Endothelial cell (in vitro differentiated cells): ENCODE results near the gene SNX25. TPM values are rescaled to one million over a fixed set of nuclear protein-coding genes. Genes with fewer than 3 reads are reported as not detected.

Experiments
- DNase-seq: peaks from one replicate; pipeline ENCODE4 v3.0.0; 2021; ENCODE audit warnings: low spot score
- H3K27ac Mint-ChIP-seq: one replicate; pipeline ENCODE4 v1.8.0; 2021; ENCODE audit warnings: mixed read lengths, inconsistent platforms; ENCODE audit not compliant: unreplicated experiment
- H3K27me3 Mint-ChIP-seq: one replicate; pipeline ENCODE4 v1.8.0; 2021; ENCODE audit warnings: mild to moderate bottlenecking, moderate library complexity, mixed read lengths, inconsistent platforms; ENCODE audit not compliant: unreplicated experiment
- H3K36me3 Mint-ChIP-seq: one replicate; pipeline ENCODE4 v1.8.0; 2021; ENCODE audit warnings: mild to moderate bottlenecking, low read depth, mixed read lengths, inconsistent platforms; ENCODE audit not compliant: unreplicated experiment
- H3K4me1 Mint-ChIP-seq: one replicate; pipeline ENCODE4 v1.8.0; 2021; ENCODE audit warnings: mild to moderate bottlenecking, mixed read lengths, inconsistent platforms; ENCODE audit not compliant: unreplicated experiment
- H3K4me3 Mint-ChIP-seq: one replicate; pipeline ENCODE4 v1.8.0; 2021; ENCODE audit warnings: mild to moderate bottlenecking, mixed read lengths, inconsistent platforms; ENCODE audit not compliant: unreplicated experiment
- H3K9me3 Mint-ChIP-seq: one replicate; pipeline ENCODE4 v1.8.0; 2021; ENCODE audit warnings: mixed read lengths, inconsistent platforms; ENCODE audit not compliant: unreplicated experiment
- total RNA-seq: library from RNA; stranded (reverse); fragmentation: NEBNext Ultra II Directional; extraction: Animal tissue kit (Norgen Biotek cat#: 25700); gene quantifications from one replicate; pipeline ENCODE4 v1.2.1, GENCODE V29; 2021; ENCODE audit not compliant: unreplicated experiment
- TF ChIP-seq, protein P1 (sequence below): fragments of 200-600 bp; sonication (generic); IDR thresholded peaks from one replicate; pipeline ENCODE4 v1.5.0; 2021; ENCODE audit warnings: antibody characterized with exemption; ENCODE audit not compliant: unreplicated experiment

Gene SNX25
- total RNA-seq, 1 donor from 2014 or later = 19.3 TPM

DNA sequence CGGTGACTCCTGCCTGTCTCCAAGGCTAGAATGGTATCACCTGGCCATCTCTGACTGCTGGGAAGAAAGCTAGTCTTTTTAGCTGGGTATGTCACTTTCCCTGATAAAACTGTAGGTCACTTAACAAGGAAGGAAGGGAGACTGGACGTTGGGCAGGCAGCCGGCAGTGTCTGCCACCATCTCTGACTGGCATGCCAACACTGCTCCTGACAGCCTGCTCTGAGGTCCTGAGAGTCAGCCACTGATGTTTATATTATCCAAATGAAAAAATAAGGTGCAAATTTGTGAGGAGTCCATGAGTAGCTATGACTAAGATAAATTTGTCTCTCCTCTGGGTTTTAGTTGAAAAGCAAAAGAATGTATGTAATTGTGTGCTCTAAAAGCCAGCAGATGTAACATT is 77.2 kb downstream of the SNX25 start:
- TF ChIP-seq, protein P1, sequence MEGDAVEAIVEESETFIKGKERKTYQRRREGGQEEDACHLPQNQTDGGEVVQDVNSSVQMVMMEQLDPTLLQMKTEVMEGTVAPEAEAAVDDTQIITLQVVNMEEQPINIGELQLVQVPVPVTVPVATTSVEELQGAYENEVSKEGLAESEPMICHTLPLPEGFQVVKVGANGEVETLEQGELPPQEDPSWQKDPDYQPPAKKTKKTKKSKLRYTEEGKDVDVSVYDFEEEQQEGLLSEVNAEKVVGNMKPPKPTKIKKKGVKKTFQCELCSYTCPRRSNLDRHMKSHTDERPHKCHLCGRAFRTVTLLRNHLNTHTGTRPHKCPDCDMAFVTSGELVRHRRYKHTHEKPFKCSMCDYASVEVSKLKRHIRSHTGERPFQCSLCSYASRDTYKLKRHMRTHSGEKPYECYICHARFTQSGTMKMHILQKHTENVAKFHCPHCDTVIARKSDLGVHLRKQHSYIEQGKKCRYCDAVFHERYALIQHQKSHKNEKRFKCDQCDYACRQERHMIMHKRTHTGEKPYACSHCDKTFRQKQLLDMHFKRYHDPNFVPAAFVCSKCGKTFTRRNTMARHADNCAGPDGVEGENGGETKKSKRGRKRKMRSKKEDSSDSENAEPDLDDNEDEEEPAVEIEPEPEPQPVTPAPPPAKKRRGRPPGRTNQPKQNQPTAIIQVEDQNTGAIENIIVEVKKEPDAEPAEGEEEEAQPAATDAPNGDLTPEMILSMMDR = no peak
- H3K27me3 Mint-ChIP-seq = peaks cover 2% of the 10 kb centered on the region
- H3K9me3 Mint-ChIP-seq = no peaks in the 10 kb centered on the region
- no peak overlapping the region for H3K4me3 Mint-ChIP-seq
- peaks cover 8% of the 10 kb centered on the region for H3K36me3 Mint-ChIP-seq
- no peak overlapping the region for H3K27ac Mint-ChIP-seq
- peaks cover 31% of the 10 kb centered on the region for H3K4me1 Mint-ChIP-seq
- no peak for DNase-seq

DNA sequence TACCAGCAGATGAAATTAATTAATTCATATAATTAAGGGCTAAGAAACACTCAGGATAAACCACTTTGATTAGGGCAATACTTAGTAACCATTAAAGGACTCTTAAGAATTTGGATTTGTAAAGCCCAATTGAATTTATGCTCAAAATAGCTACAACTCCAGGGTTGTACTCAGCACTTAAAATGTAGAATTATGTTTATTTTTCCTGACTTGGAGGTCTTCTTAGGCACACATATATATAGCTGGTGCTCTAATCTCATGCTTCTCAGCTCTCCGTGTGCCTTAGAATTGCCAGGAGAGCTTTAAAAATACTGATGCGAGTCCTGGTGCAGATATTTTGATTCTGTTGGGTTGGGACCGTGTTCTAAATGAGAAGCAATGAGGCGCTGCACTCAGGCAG is 77.6 kb downstream of the SNX25 start:
- peaks cover 33% of the 10 kb centered on the region for H3K4me1 Mint-ChIP-seq
- no peaks in the 10 kb centered on the region for H3K9me3 Mint-ChIP-seq
- H3K4me3 Mint-ChIP-seq = no peak overlapping the region
- H3K27ac Mint-ChIP-seq = no peak overlapping the region
- peaks cover 2% of the 10 kb centered on the region for H3K27me3 Mint-ChIP-seq
- no peak for DNase-seq
- TF ChIP-seq, protein P1 = no peak
- peaks cover 8% of the 10 kb centered on the region for H3K36me3 Mint-ChIP-seq

DNA sequence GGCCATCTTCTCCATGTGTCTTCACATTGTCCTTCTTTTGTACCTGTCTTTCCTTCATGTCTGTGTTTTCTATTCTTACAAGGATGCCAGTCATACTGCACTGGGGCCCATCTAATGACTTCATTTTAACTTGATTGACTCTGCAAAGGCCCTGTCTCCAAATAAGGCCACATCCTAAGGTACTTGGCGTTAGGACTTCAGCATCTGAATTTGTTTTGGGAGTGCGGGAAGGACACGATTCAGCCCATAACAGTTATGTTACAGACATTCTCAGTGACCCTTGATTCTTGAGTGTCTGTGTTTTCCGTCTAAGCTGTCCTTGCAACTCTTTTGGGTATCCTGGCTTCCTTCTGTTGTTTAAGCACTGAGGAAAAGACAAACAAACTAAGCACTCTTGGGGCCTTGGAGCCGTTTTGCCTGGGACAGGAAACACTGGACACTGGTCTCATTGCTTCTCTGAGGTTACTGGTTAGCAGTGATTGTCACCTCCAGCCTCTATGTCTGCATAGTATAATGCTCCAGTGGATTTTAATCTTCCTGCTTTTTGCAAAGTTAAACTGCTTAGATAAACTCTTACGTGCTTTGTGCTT is 80.7 kb downstream of the SNX25 start:
- H3K27ac Mint-ChIP-seq = peak overlapping the region; percentile 83

DNA sequence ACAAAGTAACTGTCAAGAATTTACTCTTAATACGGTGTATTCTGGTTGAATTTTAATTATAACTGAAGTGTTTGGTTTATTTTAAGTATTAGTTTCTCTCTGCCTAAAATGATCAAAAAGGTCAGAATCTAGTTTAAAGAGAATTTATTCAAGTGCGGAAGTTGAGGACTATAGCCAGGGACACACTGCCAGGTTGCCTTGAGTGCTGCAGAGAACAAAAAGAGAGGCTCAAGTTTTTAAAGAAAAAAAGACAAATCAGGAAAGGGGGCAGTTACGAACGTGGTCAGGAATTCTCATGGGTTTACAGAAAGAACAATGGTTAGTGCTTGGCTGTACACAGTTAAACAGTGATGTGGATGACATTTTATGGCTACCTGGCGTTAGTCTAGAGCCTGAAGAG is 81.3 kb downstream of the SNX25 start:
- TF ChIP-seq, protein P1 = no peak
- H3K4me3 Mint-ChIP-seq = peak overlapping the region; percentile 14
- peaks cover 4% of the 10 kb centered on the region for H3K36me3 Mint-ChIP-seq
- peaks cover 2% of the 10 kb centered on the region for H3K27me3 Mint-ChIP-seq
- no peaks in the 10 kb centered on the region for H3K9me3 Mint-ChIP-seq
- peaks cover 33% of the 10 kb centered on the region for H3K4me1 Mint-ChIP-seq
- no peak for DNase-seq
- peak overlapping the region; percentile 83 for H3K27ac Mint-ChIP-seq

More for the DNA sequence above, 80.7 kb downstream of the SNX25 start:
- H3K4me1 Mint-ChIP-seq = peaks cover 33% of the 10 kb centered on the region
- DNase-seq = peak; percentile 7
- TF ChIP-seq, protein P1 = no peak
- no peak overlapping the region for H3K4me3 Mint-ChIP-seq
- H3K9me3 Mint-ChIP-seq = no peaks in the 10 kb centered on the region
- H3K36me3 Mint-ChIP-seq = peaks cover 4% of the 10 kb centered on the region
- H3K27me3 Mint-ChIP-seq = peaks cover 2% of the 10 kb centered on the region

DNA sequence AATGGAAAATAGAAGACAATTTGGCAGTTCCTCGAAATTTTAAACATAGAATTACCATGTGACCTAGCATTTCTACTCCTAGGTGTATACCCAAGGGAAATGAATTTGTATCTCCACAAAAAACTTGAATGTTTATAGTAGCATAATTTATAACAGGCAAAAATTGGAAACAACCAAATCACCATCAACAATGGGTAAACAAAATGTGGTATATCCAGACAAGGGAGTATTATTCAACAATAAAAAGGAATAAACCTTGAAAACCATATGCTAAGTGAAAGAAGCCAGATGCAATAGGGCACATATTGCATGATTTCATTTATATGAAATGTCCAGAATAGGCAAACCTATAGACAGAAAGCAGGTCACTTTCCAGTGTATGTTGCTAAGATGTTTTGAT is 83.8 kb downstream of the SNX25 start:
- peaks cover 33% of the 10 kb centered on the region for H3K4me1 Mint-ChIP-seq
- H3K4me3 Mint-ChIP-seq = no peak overlapping the region
- H3K36me3 Mint-ChIP-seq = peaks cover 4% of the 10 kb centered on the region
- peaks cover 2% of the 10 kb centered on the region for H3K27me3 Mint-ChIP-seq
- no peaks in the 10 kb centered on the region for H3K9me3 Mint-ChIP-seq
- no peak for DNase-seq
- H3K27ac Mint-ChIP-seq = no peak overlapping the region
- TF ChIP-seq, protein P1 = no peak
